Kidney epithelial cell (primary cell): ENCODE results near the gene RCOR3. TPM values are rescaled to one million over a fixed set of nuclear protein-coding genes. Genes with fewer than 3 reads are reported as not detected.
"Not testable (repeated sequence)": the region's sequence is repeated elsewhere in the genome, so short reads cannot be mapped to it uniquely, and the experiment has no call there.

Source experiments
- DNase-seq: peaks from one replicate; pipeline ENCODE4 v3.0.0-alpha.2; 2010; ENCODE audit warnings: low read depth
- H3K27me3 ChIP-seq: 2 replicates; pipeline ENCODE4 v1.6.0; 2011; ENCODE audit warnings: low read length; ENCODE audit not compliant: control insufficient read depth, insufficient read depth
- H3K36me3 ChIP-seq: 2 replicates; pipeline ENCODE4 v1.5.1; 2011; ENCODE audit warnings: low read length; ENCODE audit not compliant: control insufficient read depth, insufficient read depth
- H3K4me3 ChIP-seq: 2 replicates; pipeline ENCODE4 v1.5.1; 2011; ENCODE audit warnings: low read depth, mild to moderate bottlenecking, control low read depth, low read length
- CTCF ChIP-seq: IDR thresholded peaks from 2 replicates; pipeline ENCODE4 v1.5.1; 2011; ENCODE audit warnings: mild to moderate bottlenecking, moderate library complexity, low read length, control low read depth, inconsistent platforms; ENCODE audit not compliant: insufficient read depth, poor library complexity, severe bottlenecking
- total RNA-seq: library from RNA; depleted of rRNA; stranded (reverse); fragments of >200 nt; gene quantifications from 2 replicates; pipeline ENCODE4 v1.2.3, GENCODE V29; 2015

Gene RCOR3
- total RNA-seq, 1 donor from 2014 or later = 29.0 TPM

- no peaks in the 10 kb centered on the region for H3K27me3 ChIP-seq
- DNase-seq = no peak
- TF ChIP-seq CTCF = no peak
- H3K36me3 ChIP-seq = no peaks in the 10 kb centered on the region
- peak overlapping the region; percentile 93 for H3K4me3 ChIP-seq
Measured at GRCh38 chr1:211261229-211261628, 2.1 kb downstream of the RCOR3 start.

GRCh38 chr1:211263022-211263421 lies 3.9 kb downstream of the RCOR3 start:
- DNase-seq, H3K4me3 ChIP-seq, H3K36me3 ChIP-seq, H3K27me3 ChIP-seq: not testable (repeated sequence)

- H3K4me3 ChIP-seq = no peak overlapping the region
- no peaks in the 10 kb centered on the region for H3K36me3 ChIP-seq
- DNase-seq = no peak
- TF ChIP-seq CTCF = no peak
- no peaks in the 10 kb centered on the region for H3K27me3 ChIP-seq
Measured at GRCh38 chr1:211267204-211267857, 8.2 kb downstream of the RCOR3 start.

- TF ChIP-seq CTCF = no peak
- H3K36me3 ChIP-seq = no peaks in the 10 kb centered on the region
- no peak overlapping the region for H3K4me3 ChIP-seq
- no peaks in the 10 kb centered on the region for H3K27me3 ChIP-seq
- DNase-seq = no peak
Measured at GRCh38 chr1:211279340-211279739, 20.2 kb downstream of the RCOR3 start.

- Histone ChIP-seq H3K4me3 (no peak overlapping the region), H3K27me3 (no peaks in the 10 kb centered on the region), H3K36me3 (no peaks in the 10 kb centered on the region)
- DNase-seq = no peak
- TF ChIP-seq CTCF = no peak
Measured at GRCh38 chr1:211280910-211281309, 21.7 kb downstream of the RCOR3 start.

GRCh38 chr1:211281320-211282022 lies 22.3 kb downstream of the RCOR3 start:
- peak; percentile 43 for DNase-seq

More at GRCh38 chr1:211281320-211282022, 22.3 kb downstream of the RCOR3 start:
- Histone ChIP-seq H3K4me3 (no peak overlapping the region), H3K27me3 (no peaks in the 10 kb centered on the region), H3K36me3 (no peaks in the 10 kb centered on the region)
- TF ChIP-seq CTCF = no peak
